ENCODE data around the gene ZDHHC23. TPM values are rescaled to one million over a fixed set of nuclear protein-coding genes. Genes with fewer than 3 reads are reported as not detected.

Gene ZDHHC23
- total RNA-seq, 1 donor from 2014 or later = 0.68 TPM

Other genes starting within 250 kb of the ZDHHC23 start
- 141 and 151 TPM in 2 replicates for gene NAA50, start 201.8 kb upstream of the ZDHHC23 start, total RNA-seq
- gene ATP6V1A, start 201.0 kb upstream of the ZDHHC23 start, total RNA-seq = 123 and 129 TPM in 2 replicates
- 3.7 TPM in 2 replicates for gene GRAMD1C, start 109.2 kb upstream of the ZDHHC23 start, total RNA-seq
- gene CCDC191, start 108.5 kb downstream of the ZDHHC23 start, total RNA-seq = 2.5 and 3.1 TPM in 2 replicates
- 17.2 and 22.7 TPM in 2 replicates for gene QTRT2, start 108.7 kb downstream of the ZDHHC23 start, total RNA-seq
- gene DRD3, start 231.0 kb downstream of the ZDHHC23 start, total RNA-seq = not detected in 2 replicates